Measurements from ENCODE around the gene SUPT3H. TPM values are rescaled to one million over a fixed set of nuclear protein-coding genes. Genes with fewer than 3 reads are reported as not detected.

The SUPT3H gene
- total RNA-seq, 2 donors from 2014 or later, result 2.5 to 4.5 TPM

DNA sequence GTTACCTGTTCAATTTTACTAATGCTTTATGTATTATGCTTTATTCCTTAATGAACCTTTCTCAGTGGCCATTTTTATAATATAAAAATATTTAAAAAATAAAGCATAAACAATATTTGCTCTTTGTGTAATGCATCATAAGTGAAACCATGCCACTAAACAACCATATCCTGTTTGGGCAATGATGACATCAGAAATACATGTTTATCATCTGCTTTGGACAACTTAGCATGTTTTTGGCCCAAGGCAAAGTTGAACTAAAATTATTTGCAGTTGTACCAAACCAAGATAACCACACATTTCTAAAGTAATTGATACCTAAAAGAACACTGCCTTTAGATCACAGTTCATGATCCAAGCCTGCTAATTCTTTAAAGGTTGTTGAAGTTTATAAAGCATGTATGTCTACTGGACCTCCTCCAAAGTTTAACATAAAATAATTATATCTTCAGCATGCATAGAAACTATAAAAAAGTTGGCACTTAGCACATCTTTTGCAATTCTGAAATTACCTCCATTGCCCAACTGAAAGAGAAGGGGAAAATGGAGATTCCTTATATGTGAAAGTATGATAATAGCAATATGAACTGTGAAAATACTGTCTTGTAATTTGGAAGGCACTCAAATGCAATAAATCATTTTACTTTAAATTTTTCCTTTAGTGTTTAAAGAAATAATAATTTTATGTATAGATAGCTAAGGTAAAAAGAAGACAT is 375.2 kb downstream of the SUPT3H start:
- Histone ChIP-seq H3K27me3 (no peaks in the 10 kb centered on the region), H3K27ac (no peak overlapping the region), H3K9me3 (no peaks in the 10 kb centered on the region), H3K36me3 (no peaks in the 10 kb centered on the region), H3K4me1 (no peaks in the 10 kb centered on the region), H3K4me3 (no peak overlapping the region)
- DNase-seq (ENCODE audit: low spot score), result no peak
- TF ChIP-seq, protein P1, sequence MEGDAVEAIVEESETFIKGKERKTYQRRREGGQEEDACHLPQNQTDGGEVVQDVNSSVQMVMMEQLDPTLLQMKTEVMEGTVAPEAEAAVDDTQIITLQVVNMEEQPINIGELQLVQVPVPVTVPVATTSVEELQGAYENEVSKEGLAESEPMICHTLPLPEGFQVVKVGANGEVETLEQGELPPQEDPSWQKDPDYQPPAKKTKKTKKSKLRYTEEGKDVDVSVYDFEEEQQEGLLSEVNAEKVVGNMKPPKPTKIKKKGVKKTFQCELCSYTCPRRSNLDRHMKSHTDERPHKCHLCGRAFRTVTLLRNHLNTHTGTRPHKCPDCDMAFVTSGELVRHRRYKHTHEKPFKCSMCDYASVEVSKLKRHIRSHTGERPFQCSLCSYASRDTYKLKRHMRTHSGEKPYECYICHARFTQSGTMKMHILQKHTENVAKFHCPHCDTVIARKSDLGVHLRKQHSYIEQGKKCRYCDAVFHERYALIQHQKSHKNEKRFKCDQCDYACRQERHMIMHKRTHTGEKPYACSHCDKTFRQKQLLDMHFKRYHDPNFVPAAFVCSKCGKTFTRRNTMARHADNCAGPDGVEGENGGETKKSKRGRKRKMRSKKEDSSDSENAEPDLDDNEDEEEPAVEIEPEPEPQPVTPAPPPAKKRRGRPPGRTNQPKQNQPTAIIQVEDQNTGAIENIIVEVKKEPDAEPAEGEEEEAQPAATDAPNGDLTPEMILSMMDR (IDR thresholded peaks at IDR 0.05), result no peak

DNA sequence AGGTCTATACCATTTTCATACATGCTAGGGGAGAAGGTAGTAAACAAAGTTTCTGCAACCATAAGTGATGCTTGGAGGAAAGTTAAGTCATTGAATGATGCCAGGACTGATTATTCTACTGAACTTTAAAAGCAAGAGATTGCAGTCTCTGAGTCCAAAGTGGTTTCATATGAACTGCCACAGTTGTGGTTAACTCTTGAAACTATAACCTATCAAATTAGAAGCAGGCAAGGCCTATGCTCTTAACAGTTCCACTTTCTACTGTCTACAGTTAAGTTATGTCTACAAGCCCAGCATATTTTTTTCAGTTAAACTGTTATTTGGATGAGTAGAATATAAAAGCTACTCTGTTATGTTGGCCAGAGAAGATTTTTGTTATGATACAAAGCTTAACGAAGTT is 376.1 kb downstream of the SUPT3H start:
- Histone ChIP-seq H3K27me3 (no peaks in the 10 kb centered on the region), H3K9me3 (no peaks in the 10 kb centered on the region), H3K36me3 (no peaks in the 10 kb centered on the region), H3K27ac (no peak overlapping the region), H3K4me3 (no peak overlapping the region), H3K4me1 (no peaks in the 10 kb centered on the region)
- TF ChIP-seq, protein P1 (IDR thresholded peaks at IDR 0.05), result no peak
- no peak for DNase-seq (ENCODE audit: low spot score)

DNA sequence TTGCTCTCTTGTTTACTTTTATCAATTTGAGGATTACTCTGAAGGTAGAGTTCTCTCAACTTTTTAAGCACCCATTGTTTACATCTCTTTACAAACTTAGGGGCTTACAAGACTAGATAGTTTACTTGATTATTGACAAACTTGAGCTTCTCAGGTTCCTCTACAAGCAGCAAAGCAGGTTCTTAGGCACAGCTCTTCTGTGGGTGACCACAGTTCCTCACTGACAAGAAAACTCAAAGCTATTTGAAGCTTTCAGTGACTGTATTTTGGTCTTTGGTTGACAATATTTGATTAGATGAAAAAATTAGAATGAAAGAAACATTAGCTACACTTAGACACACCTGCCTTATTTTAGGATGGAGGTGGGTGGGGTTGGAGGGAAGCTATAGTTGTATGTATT is 376.9 kb downstream of the SUPT3H start:
- no peaks in the 10 kb centered on the region for H3K9me3 ChIP-seq
- no peak for DNase-seq (ENCODE audit: low spot score)
- no peak overlapping the region for H3K27ac ChIP-seq
- no peaks in the 10 kb centered on the region for H3K4me1 ChIP-seq
- no peak overlapping the region for H3K4me3 ChIP-seq
- H3K27me3 ChIP-seq, result no peaks in the 10 kb centered on the region
- H3K36me3 ChIP-seq, result no peaks in the 10 kb centered on the region
- TF ChIP-seq, protein P1 (IDR thresholded peaks at IDR 0.05), result no peak

DNA sequence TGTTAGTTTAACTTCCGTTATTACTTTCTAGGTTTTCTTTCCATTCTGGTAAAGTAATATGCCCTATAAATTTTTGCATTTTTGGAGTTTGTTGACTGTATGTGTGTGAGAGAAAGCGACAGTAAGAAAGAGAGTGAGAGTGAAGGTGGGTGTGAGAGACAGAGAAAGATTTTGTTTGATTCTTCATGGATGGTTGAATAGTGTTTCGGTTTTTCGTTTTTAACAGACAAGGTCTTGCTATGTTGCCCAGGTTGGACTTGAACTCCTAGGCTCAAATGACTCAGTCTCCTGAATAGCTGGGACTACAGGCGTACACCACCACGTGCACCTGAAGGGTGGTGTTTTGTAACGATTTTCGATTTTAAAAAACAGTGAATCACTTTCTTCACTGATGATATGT is 378.7 kb downstream of the SUPT3H start:
- Histone ChIP-seq H3K27ac (no peak overlapping the region), H3K27me3 (no peaks in the 10 kb centered on the region), H3K36me3 (no peaks in the 10 kb centered on the region), H3K9me3 (no peaks in the 10 kb centered on the region), H3K4me3 (no peak overlapping the region), H3K4me1 (no peaks in the 10 kb centered on the region)
- TF ChIP-seq, protein P1 (IDR thresholded peaks at IDR 0.05), result no peak
- no peak for DNase-seq (ENCODE audit: low spot score)

DNA sequence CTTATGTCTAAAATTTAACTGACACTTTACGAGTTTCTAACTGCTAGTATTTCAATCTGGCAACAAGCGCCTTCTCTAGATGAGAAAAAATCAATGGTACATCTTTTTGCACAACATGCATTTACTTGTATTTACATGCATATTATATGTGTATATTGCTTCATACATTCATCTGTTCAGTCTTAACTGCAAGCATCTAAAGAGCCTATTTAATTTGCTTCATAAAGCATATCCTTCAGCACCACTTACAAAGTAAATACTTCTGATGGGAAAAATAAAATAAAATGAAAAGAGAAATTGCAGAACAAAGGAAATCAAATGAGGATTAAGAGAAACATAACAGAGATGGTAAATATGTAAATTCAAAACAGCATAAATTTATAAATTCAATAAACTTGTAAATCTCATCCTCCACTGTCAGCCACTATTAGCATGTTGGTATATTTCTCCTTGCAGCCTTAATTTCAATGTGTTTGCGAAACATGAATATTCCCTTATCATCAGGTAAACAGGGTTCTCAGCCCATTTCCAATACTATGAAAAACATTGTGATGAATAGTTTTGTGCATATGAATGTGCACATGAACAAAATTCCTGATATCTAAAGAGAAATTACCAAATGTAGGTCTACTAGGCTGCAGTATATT is 382.1 kb downstream of the SUPT3H start:
- Histone ChIP-seq H3K4me3 (no peak overlapping the region), H3K27me3 (no peaks in the 10 kb centered on the region), H3K9me3 (no peaks in the 10 kb centered on the region), H3K4me1 (no peaks in the 10 kb centered on the region), H3K36me3 (no peaks in the 10 kb centered on the region), H3K27ac (no peak overlapping the region)
- DNase-seq (ENCODE audit: low spot score), result no peak
- TF ChIP-seq, protein P1 (IDR thresholded peaks at IDR 0.05), result no peak

Data from right atrium auricular region (tissue), 2 donors.